ENCODE results near the gene RBBP6. TPM values are rescaled to one million over a fixed set of nuclear protein-coding genes. Genes with fewer than 3 reads are reported as not detected.

The RBBP6 gene
- polyA plus RNA-seq, 5 donors, result 63.8 to 102 (median 88.2) TPM

Other genes with a start within 250 kb of the RBBP6 start
- gene TNRC6A, start 190.1 kb downstream of the RBBP6 start, polyA plus RNA-seq (ENCODE audit: insufficient read depth in 1 of 5, insufficient read length in 5 of 5, low replicate concordance in 1 of 5), result 10 to 100 TPM; 45.7 to 76.2 (median 72.9) TPM

Measured in right lung (tissue), 5 donors.